H1 (cell line): ENCODE results near the gene MSS51. TPM values are rescaled to one million over a fixed set of nuclear protein-coding genes. Genes with fewer than 3 reads are reported as not detected.
A peak's percentile ranks its signal among the peaks of the same experiment; 100 is the strongest.

Experiments
- BRCA1 ChIP-seq: IDR thresholded peaks from 2 replicates; pipeline ENCODE4 v1.6.1; 2012; ENCODE audit warnings: low read depth, low read length, improper control_type of control experiment
- CEBPB ChIP-seq: IDR thresholded peaks from 2 replicates; pipeline ENCODE4 v1.6.1; 2012; ENCODE audit warnings: low read depth, low read length
- CREB1 ChIP-seq: IDR thresholded peaks from 2 replicates; pipeline ENCODE4 v1.6.1; 2012; ENCODE audit warnings: inconsistent platforms
- FOSL1 ChIP-seq: IDR thresholded peaks from 2 replicates; pipeline ENCODE4 v1.6.1; 2011; ENCODE audit warnings: mild to moderate bottlenecking, low read depth, low read length, moderate library complexity; ENCODE audit not compliant: insufficient read depth
- GABPA ChIP-seq: IDR thresholded peaks from 2 replicates; pipeline ENCODE4 v1.6.1; 2011; ENCODE audit warnings: mild to moderate bottlenecking, low read length, moderate library complexity, borderline replicate concordance; ENCODE audit not compliant: insufficient read depth
- GTF2F1 ChIP-seq: IDR thresholded peaks from 2 replicates; pipeline ENCODE4 v1.6.1; 2012; ENCODE audit warnings: low read depth, low read length, improper control_type of control experiment, borderline replicate concordance
- HDAC2 ChIP-seq, 2 experiments: fragments of 300-600 bp in 1 of 2; sonication (generic) in 1 of 2; IDR thresholded peaks; 2 replicates each; pipeline ENCODE4 v1.6.1; 2011 to 2012; ENCODE audit warnings: low read depth in 2 of 2, low read length in 2 of 2, mild to moderate bottlenecking in 2 of 2, moderate library complexity in 2 of 2, borderline replicate concordance in 1 of 2, inconsistent platforms in 1 of 2
- KDM5A ChIP-seq: fragments of 200-600 bp; IDR thresholded peaks from 2 replicates; pipeline ENCODE4 v1.7.1; 2012; ENCODE audit warnings: mild to moderate bottlenecking, low read length, inconsistent platforms, mixed read lengths
- MAFK ChIP-seq: IDR thresholded peaks from 2 replicates; pipeline ENCODE4 v1.6.1; 2012; ENCODE audit warnings: low read depth, mild to moderate bottlenecking, improper control_type of control experiment, low read length
- NANOG ChIP-seq: IDR thresholded peaks from 2 replicates; pipeline ENCODE4 v1.6.1; 2011; ENCODE audit warnings: low read length, low read depth, mild to moderate bottlenecking, inconsistent platforms; ENCODE audit not compliant: insufficient read depth, poor library complexity, severe bottlenecking
- PHF8 ChIP-seq: fragments of 200-600 bp; sonication (generic); conservative IDR thresholded peaks from 2 replicates; pipeline ENCODE4 v1.7.1; 2012; ENCODE audit warnings: low read depth, mild to moderate bottlenecking, inconsistent platforms, low read length, moderate library complexity
- RNF2 ChIP-seq: fragments of 200-900, 300-1000 bp; sonication (generic); IDR thresholded peaks from 2 replicates; pipeline ENCODE4 v1.7.1; 2016; ENCODE audit warnings: borderline replicate concordance, low read depth, mild to moderate bottlenecking, antibody characterized with exemption, low read length; ENCODE audit not compliant: poor library complexity, severe bottlenecking; ENCODE audit errors: missing control alignments
- SAP30 ChIP-seq: fragments of 300-600 bp; sonication (generic); IDR thresholded peaks from 2 replicates; pipeline ENCODE4 v1.7.1; 2012; ENCODE audit warnings: low read length, moderate library complexity, mild to moderate bottlenecking, inconsistent platforms; ENCODE audit not compliant: insufficient read depth, insufficient replicate concordance
- SIX5 ChIP-seq: IDR thresholded peaks from 2 replicates; pipeline ENCODE4 v1.6.1; 2011; ENCODE audit warnings: mild to moderate bottlenecking, low read depth, low read length
- SUZ12 ChIP-seq: fragments of 200-600 bp; sonication (generic); IDR thresholded peaks from 2 replicates; pipeline ENCODE4 v1.6.1; 2012; ENCODE audit warnings: mild to moderate bottlenecking, inconsistent platforms, low read length, moderate library complexity, mixed read lengths
- TBP ChIP-seq: IDR thresholded peaks from 2 replicates; pipeline ENCODE4 v1.6.1; 2011; ENCODE audit warnings: low read depth, low read length, improper control_type of control experiment
- USF2 ChIP-seq: IDR thresholded peaks from 2 replicates; pipeline ENCODE4 v1.6.1; 2011; ENCODE audit warnings: low read length, improper control_type of control experiment
- ZNF274 ChIP-seq: IDR thresholded peaks from 2 replicates; pipeline ENCODE4 v1.7.0; 2012; ENCODE audit warnings: low read length, borderline replicate concordance; ENCODE audit errors: extremely low read depth
- polyA plus RNA-seq, 7 experiments: library from polyadenylated mRNA; depleted of rRNA in 3 of 7; stranded (reverse) in 5 of 7; unstranded in 2 of 7; fragments of >200 nt in 5 of 7; fragments of 200-250 nt in 2 of 7; gene quantifications; 1 replicate in 5 of 7; 2 replicates in 1 of 7; 4 replicates in 1 of 7; pipeline versions ENCODE4 v1.2.1 to v1.2.3, GENCODE V29; 2011 to 2013; ENCODE audit warnings: missing spikeins in 2 of 7, mixed read lengths in 2 of 7
- total RNA-seq: library from RNA; stranded (reverse); fragmentation: NEBNext Ultra II Directional; extraction: Animal tissue kit (Norgen Biotek cat#: 25700); gene quantifications from 2 replicates; pipeline ENCODE4 v1.2.1, GENCODE V29; 2021
- TF ChIP-seq, protein P1 (sequence below): IDR thresholded peaks from 2 replicates; pipeline ENCODE4 v1.6.1; 2012; ENCODE audit warnings: low read length, inconsistent platforms

The MSS51 gene
- total and polyA plus RNA-seq, 2 of the 8 experiments (the other 6 are each of a cell fraction or from before 2014, with no cell fraction given): 1.5 to 1.7 TPM

DNA sequence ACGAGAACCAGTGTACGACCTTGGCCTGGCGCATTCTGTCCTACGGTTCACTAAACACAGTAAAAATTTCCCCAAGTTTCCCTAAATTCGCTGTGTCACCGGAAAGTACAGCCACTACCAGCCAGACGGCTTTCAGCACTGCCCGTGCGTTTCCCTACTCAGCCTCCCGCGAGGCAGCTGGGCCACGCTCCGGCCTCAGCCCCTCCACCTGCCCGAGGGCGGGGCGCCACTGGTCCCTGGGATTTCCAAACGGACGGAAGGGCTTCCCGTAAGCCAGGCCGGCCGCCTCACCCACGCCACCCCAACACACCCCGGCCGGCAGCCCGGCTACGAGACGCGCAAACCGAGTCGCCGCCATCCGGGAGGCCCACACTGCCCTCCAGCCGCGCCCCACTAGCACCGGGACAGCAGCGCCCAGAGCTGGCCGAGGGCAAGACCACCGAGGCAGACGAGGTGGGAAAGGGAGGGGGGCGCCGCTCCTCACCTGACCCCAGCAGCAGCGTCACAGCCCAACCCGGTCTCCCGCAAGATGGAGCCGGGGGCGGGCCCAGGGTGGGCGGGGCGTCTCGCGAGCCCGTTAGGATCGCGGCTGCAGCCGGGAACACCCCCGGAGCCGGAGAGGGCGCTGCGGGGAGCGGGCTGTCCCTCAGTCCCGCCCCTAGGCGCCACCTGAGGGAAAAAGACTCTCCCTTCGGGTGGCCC lies 19.7 kb downstream of the MSS51 start, which contains the start of gene ANXA7 (continued):
- TF ChIP-seq SAP30: no peak
- TF ChIP-seq NANOG: no peak
- peak; percentile 75 for TF ChIP-seq CREB1
- no peak for TF ChIP-seq KDM5A
- no peak for TF ChIP-seq TBP
- no peak for TF ChIP-seq FOSL1
- TF ChIP-seq SIX5: no peak
- 0 out of 2 replicates have a peak, but pooled peaks have one; percentile 29 for TF ChIP-seq MAFK
- TF ChIP-seq BRCA1: peak; percentile 53
- TF ChIP-seq ZNF274: no peak
- no peak for TF ChIP-seq RNF2
- TF ChIP-seq PHF8: peak; percentile 90
- peak in 1 of 2 experiments; percentile 54; a peak in 1 of 4 replicates for TF ChIP-seq HDAC2 (IDR thresholded peaks at IDR 0.05; ENCODE audit: borderline replicate concordance in 1 of 2, low read depth in 2 of 2, low read length in 2 of 2)
- no peak for TF ChIP-seq USF2
- no peak for TF ChIP-seq GABPA
- TF ChIP-seq CEBPB: no peak
- no peak for TF ChIP-seq SUZ12
- TF ChIP-seq, protein P1, sequence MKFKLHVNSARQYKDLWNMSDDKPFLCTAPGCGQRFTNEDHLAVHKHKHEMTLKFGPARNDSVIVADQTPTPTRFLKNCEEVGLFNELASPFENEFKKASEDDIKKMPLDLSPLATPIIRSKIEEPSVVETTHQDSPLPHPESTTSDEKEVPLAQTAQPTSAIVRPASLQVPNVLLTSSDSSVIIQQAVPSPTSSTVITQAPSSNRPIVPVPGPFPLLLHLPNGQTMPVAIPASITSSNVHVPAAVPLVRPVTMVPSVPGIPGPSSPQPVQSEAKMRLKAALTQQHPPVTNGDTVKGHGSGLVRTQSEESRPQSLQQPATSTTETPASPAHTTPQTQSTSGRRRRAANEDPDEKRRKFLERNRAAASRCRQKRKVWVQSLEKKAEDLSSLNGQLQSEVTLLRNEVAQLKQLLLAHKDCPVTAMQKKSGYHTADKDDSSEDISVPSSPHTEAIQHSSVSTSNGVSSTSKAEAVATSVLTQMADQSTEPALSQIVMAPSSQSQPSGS: no peak
- TF ChIP-seq GTF2F1: no peak
